ENCODE results near the gene FAM53A. TPM values are rescaled to one million over a fixed set of nuclear protein-coding genes. Genes with fewer than 3 reads are reported as not detected.

FAM53A gene
- total and polyA plus RNA-seq, 10 of the 15 experiments (the other 5 are each of a cell fraction or from before 2014, with no cell fraction given) = 0.02 to 0.87 (median 0.38) TPM; not detected in 2

- DNase-seq (ENCODE audit: low read depth, low spot score) = no peak
- Histone ChIP-seq H3K27me3 (replicated peaks in 1 of 2; ENCODE audit: control insufficient read depth in 2 of 2, insufficient read depth in 2 of 2, low read length in 1 of 2) (no peaks in the 10 kb centered on the region), H4K20me1 (ENCODE audit: control insufficient read depth, insufficient read depth) (no peaks in the 10 kb centered on the region), H3K4me1 (ENCODE audit: control insufficient read depth, insufficient read depth, low read length) (no peaks in the 10 kb centered on the region; the same call in 1 of the 2 replicates), H3K27ac (ENCODE audit: control insufficient read depth, insufficient read depth) (no peak overlapping the region), H3K4me2 (ENCODE audit: control insufficient read depth, insufficient read depth) (no peak overlapping the region), H3K36me3 (ENCODE audit: control insufficient read depth in 2 of 2, insufficient read depth in 2 of 2, low read length in 1 of 2) (peaks cover 38 to 52% of the 10 kb centered on the region in 2 experiments), H3K9ac (ENCODE audit: control insufficient read depth, insufficient read depth, low read length) (no peak overlapping the region), H3K9me3 (replicated peaks; ENCODE audit: control insufficient read depth, insufficient read depth, low read length) (peaks cover 11% of the 10 kb centered on the region), H3K4me3 (no peak overlapping the region), H2AFZ (ENCODE audit: control insufficient read depth, low read depth, low read length) (no peak overlapping the region), H3K79me2 (ENCODE audit: control insufficient read depth, insufficient read depth, low read length) (peaks cover 11% of the 10 kb centered on the region)
- in situ Hi-C loops (cut with MboI) = no loop called here
- ChIA-PET RAD21 (ENCODE audit: unreplicated experiment) (interaction anchor here (1.1 kb wide), 1 partner anchor 40 kb away, joined by 5 read pairs; no protein-coding TSS in a partner anchor), SMC1A (ENCODE audit: uncharacterized antibody, unreplicated experiment) (no interaction called here), POLR2A (no interaction called here), CTCF (interaction anchor here (1.5 to 15.5 kb wide), 3 partner anchors 9 to 100 kb away, joined by 3 to 317 read pairs (median 6); no protein-coding TSS in a partner anchor)
- intact Hi-C loops (cut with micrococcal nuclease; ENCODE audit: unreplicated experiment) = no loop called here
- BruUV-seq (replicated peaks) = no TSS peak
- no peak for FAIRE-seq
- no peak for ATAC-seq
- 97% methylated on average over 10 of the region's 10 CpGs for WGBS (ENCODE audit: insufficient coverage, insufficient replicate concordance, low lambda C conversion rate, missing lambda C conversion rate)
- TF ChIP-seq, protein P1, sequence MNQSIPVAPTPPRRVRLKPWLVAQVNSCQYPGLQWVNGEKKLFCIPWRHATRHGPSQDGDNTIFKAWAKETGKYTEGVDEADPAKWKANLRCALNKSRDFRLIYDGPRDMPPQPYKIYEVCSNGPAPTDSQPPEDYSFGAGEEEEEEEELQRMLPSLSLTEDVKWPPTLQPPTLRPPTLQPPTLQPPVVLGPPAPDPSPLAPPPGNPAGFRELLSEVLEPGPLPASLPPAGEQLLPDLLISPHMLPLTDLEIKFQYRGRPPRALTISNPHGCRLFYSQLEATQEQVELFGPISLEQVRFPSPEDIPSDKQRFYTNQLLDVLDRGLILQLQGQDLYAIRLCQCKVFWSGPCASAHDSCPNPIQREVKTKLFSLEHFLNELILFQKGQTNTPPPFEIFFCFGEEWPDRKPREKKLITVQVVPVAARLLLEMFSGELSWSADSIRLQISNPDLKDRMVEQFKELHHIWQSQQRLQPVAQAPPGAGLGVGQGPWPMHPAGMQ (IDR thresholded peaks at IDR 0.05; ENCODE audit: borderline replicate concordance) = no peak
- TF ChIP-seq GATAD2B (conservative IDR thresholded peaks at IDR 0.05; ENCODE audit: low read depth) (no peak), IKZF2 (IDR thresholded peaks at IDR 0.05) (no peak), MEF2B (IDR thresholded peaks at IDR 0.05; ENCODE audit: partially characterized antibody, poor library complexity, severe bottlenecking) (no peak), CHD4 (IDR thresholded peaks at IDR 0.05) (no peak), BHLHE40 (IDR thresholded peaks at IDR 0.05; ENCODE audit: borderline replicate concordance in 1 of 2, low read depth in 2 of 2, low read length in 1 of 2) (no peak), ATF3 (IDR thresholded peaks at IDR 0.05; ENCODE audit: borderline replicate concordance, extremely low read depth, low read depth, low read length) (no peak), NFIC (IDR thresholded peaks at IDR 0.05; ENCODE audit: low read depth, low read length) (no peak)
- TF ChIP-seq, protein P2, sequence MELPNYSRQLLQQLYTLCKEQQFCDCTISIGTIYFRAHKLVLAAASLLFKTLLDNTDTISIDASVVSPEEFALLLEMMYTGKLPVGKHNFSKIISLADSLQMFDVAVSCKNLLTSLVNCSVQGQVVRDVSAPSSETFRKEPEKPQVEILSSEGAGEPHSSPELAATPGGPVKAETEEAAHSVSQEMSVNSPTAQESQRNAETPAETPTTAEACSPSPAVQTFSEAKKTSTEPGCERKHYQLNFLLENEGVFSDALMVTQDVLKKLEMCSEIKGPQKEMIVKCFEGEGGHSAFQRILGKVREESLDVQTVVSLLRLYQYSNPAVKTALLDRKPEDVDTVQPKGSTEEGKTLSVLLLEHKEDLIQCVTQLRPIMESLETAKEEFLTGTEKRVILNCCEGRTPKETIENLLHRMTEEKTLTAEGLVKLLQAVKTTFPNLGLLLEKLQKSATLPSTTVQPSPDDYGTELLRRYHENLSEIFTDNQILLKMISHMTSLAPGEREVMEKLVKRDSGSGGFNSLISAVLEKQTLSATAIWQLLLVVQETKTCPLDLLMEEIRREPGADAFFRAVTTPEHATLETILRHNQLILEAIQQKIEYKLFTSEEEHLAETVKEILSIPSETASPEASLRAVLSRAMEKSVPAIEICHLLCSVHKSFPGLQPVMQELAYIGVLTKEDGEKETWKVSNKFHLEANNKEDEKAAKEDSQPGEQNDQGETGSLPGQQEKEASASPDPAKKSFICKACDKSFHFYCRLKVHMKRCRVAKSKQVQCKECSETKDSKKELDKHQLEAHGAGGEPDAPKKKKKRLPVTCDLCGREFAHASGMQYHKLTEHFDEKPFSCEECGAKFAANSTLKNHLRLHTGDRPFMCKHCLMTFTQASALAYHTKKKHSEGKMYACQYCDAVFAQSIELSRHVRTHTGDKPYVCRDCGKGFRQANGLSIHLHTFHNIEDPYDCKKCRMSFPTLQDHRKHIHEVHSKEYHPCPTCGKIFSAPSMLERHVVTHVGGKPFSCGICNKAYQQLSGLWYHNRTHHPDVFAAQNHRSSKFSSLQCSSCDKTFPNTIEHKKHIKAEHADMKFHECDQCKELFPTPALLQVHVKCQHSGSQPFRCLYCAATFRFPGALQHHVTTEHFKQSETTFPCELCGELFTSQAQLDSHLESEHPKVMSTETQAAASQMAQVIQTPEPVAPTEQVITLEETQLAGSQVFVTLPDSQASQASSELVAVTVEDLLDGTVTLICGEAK (IDR thresholded peaks at IDR 0.05; ENCODE audit: borderline replicate concordance) = no peak
- TF ChIP-seq, protein P3, sequence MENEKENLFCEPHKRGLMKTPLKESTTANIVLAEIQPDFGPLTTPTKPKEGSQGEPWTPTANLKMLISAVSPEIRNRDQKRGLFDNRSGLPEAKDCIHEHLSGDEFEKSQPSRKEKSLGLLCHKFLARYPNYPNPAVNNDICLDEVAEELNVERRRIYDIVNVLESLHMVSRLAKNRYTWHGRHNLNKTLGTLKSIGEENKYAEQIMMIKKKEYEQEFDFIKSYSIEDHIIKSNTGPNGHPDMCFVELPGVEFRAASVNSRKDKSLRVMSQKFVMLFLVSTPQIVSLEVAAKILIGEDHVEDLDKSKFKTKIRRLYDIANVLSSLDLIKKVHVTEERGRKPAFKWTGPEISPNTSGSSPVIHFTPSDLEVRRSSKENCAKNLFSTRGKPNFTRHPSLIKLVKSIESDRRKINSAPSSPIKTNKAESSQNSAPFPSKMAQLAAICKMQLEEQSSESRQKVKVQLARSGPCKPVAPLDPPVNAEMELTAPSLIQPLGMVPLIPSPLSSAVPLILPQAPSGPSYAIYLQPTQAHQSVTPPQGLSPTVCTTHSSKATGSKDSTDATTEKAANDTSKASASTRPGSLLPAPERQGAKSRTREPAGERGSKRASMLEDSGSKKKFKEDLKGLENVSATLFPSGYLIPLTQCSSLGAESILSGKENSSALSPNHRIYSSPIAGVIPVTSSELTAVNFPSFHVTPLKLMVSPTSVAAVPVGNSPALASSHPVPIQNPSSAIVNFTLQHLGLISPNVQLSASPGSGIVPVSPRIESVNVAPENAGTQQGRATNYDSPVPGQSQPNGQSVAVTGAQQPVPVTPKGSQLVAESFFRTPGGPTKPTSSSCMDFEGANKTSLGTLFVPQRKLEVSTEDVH (IDR thresholded peaks at IDR 0.05; ENCODE audit: low read depth, partially characterized antibody) = no peak
- TF ChIP-seq, protein P4, sequence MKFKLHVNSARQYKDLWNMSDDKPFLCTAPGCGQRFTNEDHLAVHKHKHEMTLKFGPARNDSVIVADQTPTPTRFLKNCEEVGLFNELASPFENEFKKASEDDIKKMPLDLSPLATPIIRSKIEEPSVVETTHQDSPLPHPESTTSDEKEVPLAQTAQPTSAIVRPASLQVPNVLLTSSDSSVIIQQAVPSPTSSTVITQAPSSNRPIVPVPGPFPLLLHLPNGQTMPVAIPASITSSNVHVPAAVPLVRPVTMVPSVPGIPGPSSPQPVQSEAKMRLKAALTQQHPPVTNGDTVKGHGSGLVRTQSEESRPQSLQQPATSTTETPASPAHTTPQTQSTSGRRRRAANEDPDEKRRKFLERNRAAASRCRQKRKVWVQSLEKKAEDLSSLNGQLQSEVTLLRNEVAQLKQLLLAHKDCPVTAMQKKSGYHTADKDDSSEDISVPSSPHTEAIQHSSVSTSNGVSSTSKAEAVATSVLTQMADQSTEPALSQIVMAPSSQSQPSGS (IDR thresholded peaks at IDR 0.05; ENCODE audit: low read length) = no peak
- TF ChIP-seq, protein P5, sequence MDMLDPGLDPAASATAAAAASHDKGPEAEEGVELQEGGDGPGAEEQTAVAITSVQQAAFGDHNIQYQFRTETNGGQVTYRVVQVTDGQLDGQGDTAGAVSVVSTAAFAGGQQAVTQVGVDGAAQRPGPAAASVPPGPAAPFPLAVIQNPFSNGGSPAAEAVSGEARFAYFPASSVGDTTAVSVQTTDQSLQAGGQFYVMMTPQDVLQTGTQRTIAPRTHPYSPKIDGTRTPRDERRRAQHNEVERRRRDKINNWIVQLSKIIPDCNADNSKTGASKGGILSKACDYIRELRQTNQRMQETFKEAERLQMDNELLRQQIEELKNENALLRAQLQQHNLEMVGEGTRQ (IDR thresholded peaks at IDR 0.05; ENCODE audit: borderline replicate concordance, low read depth, low read length) = no peak
Measured at GRCh38 chr4:1732911-1733310, 48.8 kb upstream of the FAM53A start.

Measured in GM12878 (cell line).